B cell (primary cell): ENCODE data around the gene DHRS4.

Source experiments
- EZH2 ChIP-seq: IDR thresholded peaks from 2 replicates; pipeline ENCODE4 v1.6.1; 2012; ENCODE audit warnings: borderline replicate concordance, low read depth, mild to moderate bottlenecking, moderate library complexity, low read length; ENCODE audit not compliant: insufficient read depth, poor library complexity, severe bottlenecking
- TF ChIP-seq, protein P1 (sequence below): fragments of 200-600 bp; IDR thresholded peaks from one replicate; pipeline ENCODE4 v1.8.0; 2022; ENCODE audit warnings: antibody characterized with exemption, mild to moderate bottlenecking

- TF ChIP-seq, protein P1, sequence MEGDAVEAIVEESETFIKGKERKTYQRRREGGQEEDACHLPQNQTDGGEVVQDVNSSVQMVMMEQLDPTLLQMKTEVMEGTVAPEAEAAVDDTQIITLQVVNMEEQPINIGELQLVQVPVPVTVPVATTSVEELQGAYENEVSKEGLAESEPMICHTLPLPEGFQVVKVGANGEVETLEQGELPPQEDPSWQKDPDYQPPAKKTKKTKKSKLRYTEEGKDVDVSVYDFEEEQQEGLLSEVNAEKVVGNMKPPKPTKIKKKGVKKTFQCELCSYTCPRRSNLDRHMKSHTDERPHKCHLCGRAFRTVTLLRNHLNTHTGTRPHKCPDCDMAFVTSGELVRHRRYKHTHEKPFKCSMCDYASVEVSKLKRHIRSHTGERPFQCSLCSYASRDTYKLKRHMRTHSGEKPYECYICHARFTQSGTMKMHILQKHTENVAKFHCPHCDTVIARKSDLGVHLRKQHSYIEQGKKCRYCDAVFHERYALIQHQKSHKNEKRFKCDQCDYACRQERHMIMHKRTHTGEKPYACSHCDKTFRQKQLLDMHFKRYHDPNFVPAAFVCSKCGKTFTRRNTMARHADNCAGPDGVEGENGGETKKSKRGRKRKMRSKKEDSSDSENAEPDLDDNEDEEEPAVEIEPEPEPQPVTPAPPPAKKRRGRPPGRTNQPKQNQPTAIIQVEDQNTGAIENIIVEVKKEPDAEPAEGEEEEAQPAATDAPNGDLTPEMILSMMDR = no peak
- TF ChIP-seq EZH2 = no peak
Measured at GRCh38 chr14:23931721-23932289, 21.8 kb upstream of the DHRS4 start.
